Thyroid gland (tissue), 4 donors: ENCODE data around the gene CTAG1A.

Experiments used
- POLR2A ChIP-seq, 2 donors: fragments of 450-650 bp; IDR thresholded peaks; one replicate each; pipeline ENCODE4 v1.6.1; 2017; ENCODE audit warnings: antibody characterized with exemption in 2 of 2, mild to moderate bottlenecking in 2 of 2, moderate library complexity in 1 of 2
- TF ChIP-seq, protein P1 (sequence below), 6 experiments: fragments of 200-600 bp in 3 of 6; fragments of 450-650 bp in 3 of 6; sonication (generic) in 3 of 6; IDR thresholded peaks; one replicate each; pipeline ENCODE4 v1.5.1; 2016 to 2019; ENCODE audit warnings: antibody characterized with exemption in 6 of 6, mild to moderate bottlenecking in 2 of 6, inconsistent platforms in 1 of 6, moderate library complexity in 1 of 6

DNA sequence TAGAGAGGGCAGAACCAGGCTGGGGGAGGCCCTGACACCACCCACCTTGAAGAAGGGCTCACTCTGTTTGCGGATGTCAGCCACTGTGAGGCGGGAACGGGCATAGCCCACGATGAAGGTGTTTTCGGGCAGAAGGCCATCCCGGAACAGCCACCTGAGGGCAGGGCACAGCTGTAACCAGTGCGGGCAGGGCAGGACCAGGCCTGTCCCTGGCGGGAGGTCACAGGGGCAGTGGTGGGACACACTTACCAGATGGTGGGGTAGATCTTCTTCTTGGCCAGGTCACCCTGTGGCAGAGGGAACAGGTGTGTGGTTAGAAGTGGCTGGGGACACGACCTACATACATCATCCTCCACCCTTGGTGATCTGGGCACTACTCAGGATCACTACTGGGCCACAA is 49.0 kb upstream of the CTAG1A start:
- TF ChIP-seq, protein P1, sequence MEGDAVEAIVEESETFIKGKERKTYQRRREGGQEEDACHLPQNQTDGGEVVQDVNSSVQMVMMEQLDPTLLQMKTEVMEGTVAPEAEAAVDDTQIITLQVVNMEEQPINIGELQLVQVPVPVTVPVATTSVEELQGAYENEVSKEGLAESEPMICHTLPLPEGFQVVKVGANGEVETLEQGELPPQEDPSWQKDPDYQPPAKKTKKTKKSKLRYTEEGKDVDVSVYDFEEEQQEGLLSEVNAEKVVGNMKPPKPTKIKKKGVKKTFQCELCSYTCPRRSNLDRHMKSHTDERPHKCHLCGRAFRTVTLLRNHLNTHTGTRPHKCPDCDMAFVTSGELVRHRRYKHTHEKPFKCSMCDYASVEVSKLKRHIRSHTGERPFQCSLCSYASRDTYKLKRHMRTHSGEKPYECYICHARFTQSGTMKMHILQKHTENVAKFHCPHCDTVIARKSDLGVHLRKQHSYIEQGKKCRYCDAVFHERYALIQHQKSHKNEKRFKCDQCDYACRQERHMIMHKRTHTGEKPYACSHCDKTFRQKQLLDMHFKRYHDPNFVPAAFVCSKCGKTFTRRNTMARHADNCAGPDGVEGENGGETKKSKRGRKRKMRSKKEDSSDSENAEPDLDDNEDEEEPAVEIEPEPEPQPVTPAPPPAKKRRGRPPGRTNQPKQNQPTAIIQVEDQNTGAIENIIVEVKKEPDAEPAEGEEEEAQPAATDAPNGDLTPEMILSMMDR (IDR thresholded peaks at IDR 0.05): no peak
- no peak for TF ChIP-seq POLR2A (IDR thresholded peaks at IDR 0.05)
